HepG2 (cell line): ENCODE measurements around the gene KLF5. TPM values are rescaled to one million over a fixed set of nuclear protein-coding genes. Genes with fewer than 3 reads are reported as not detected.

ENCODE experiments used
- ATAC-seq: fragments of 200-7000 bp; cut with Tn5 transposase; 3 replicates; pipeline ENCODE4 v1.9.1; 2020; ENCODE audit warnings: mild to moderate bottlenecking, moderate library complexity
- BruUV-seq: library from RNA; stranded (reverse); fragments of 400-500 nt; replicated peaks from 2 replicates; lab custom pipeline; 2021; lab: Mats Ljungman, UMichigan
- CTCF ChIA-PET: fragments of 300-600 bp; formaldehyde crosslinking; extraction: SDS; loops from one replicate; lab custom pipeline; 2021; ENCODE audit warnings: low total read pairs, inconsistent platforms, low intra/inter-chr PET ratio; lab: Yijun Ruan, JAX
- POLR2A ChIA-PET: fragments of 350-600 bp; sonication (Branson Sonifier 250); formaldehyde crosslinking; loops from one replicate; lab custom pipeline; 2020; ENCODE audit warnings: antibody characterized with exemption, inconsistent platforms; lab: Yijun Ruan, JAX
- DNase-seq: peaks from one replicate; pipeline ENCODE4 v3.0.0-alpha.2; 2015; ENCODE audit warnings: low spot score
- FAIRE-seq: peaks from 3 replicates; lab custom pipeline; 2011; peaks lifted over from hg19 to GRCh38; lab: Jason Lieb, UNC
- H2AFZ ChIP-seq: one replicate; pipeline ENCODE4 v1.6.1; 2011; ENCODE audit warnings: low read length, inconsistent platforms
- H3K27ac ChIP-seq: fragments of 300-600 bp; 3 replicates; pipeline ENCODE4 v1.8.0; 2011; ENCODE audit warnings: mixed run types, mild to moderate bottlenecking, mixed read lengths, low read length, inconsistent platforms; ENCODE audit not compliant: insufficient read depth; ENCODE audit errors: extremely low read length
- H3K27me3 ChIP-seq, 2 experiments: fragments of 200-600 bp in 1 of 2; 2 replicates in 1 of 2; 3 replicates in 1 of 2; pipeline versions ENCODE4 v1.6.0 to v1.8.0; 2011; ENCODE audit warnings: low read length in 2 of 2, mild to moderate bottlenecking in 2 of 2, moderate library complexity in 2 of 2, inconsistent platforms in 1 of 2; ENCODE audit not compliant: insufficient read depth in 2 of 2, control insufficient read depth in 1 of 2
- H3K36me3 ChIP-seq, 2 experiments: fragments of 200-600 bp in 1 of 2; replicated peaks in 1 of 2; 2 replicates in 1 of 2; 3 replicates in 1 of 2; pipeline versions ENCODE4 v1.5.1 to v1.8.0; 2011; ENCODE audit warnings: low read length in 2 of 2, inconsistent platforms in 1 of 2; ENCODE audit not compliant: insufficient read depth in 2 of 2, control insufficient read depth in 1 of 2
- H3K4me1 ChIP-seq: 2 replicates; pipeline ENCODE4 v1.5.1; 2012; ENCODE audit warnings: low read length, inconsistent platforms; ENCODE audit not compliant: insufficient read depth
- H3K4me2 ChIP-seq: 2 replicates; pipeline ENCODE4 v1.6.0; 2011; ENCODE audit warnings: low read depth, low read length, inconsistent platforms
- H3K4me3 ChIP-seq, 3 experiments: fragments of 200-600 bp in 1 of 3; sonication (generic), shearing (Covaris generic) in 1 of 3; replicated peaks in 1 of 3; 2 replicates each; pipeline ENCODE4 v1.5.1; 2011 to 2016; ENCODE audit warnings: low read length in 3 of 3, inconsistent platforms in 2 of 3, low read depth in 2 of 3, mild to moderate bottlenecking in 2 of 3, control low read depth in 1 of 3, mixed read lengths in 1 of 3; ENCODE audit not compliant: insufficient read depth in 1 of 3
- H3K79me2 ChIP-seq: one replicate; pipeline ENCODE4 v1.6.1; 2011; ENCODE audit warnings: low read length, inconsistent platforms; ENCODE audit not compliant: insufficient read depth
- H3K9ac ChIP-seq: 2 replicates; pipeline ENCODE4 v1.6.0; 2011; ENCODE audit warnings: mild to moderate bottlenecking, low read depth, low read length, inconsistent platforms; ENCODE audit not compliant: insufficient read depth
- H3K9me3 ChIP-seq: 2 replicates; pipeline ENCODE4 v1.5.1; 2012; ENCODE audit warnings: mild to moderate bottlenecking, low read length
- H4K20me1 ChIP-seq: 2 replicates; pipeline ENCODE4 v1.6.0; 2011; ENCODE audit warnings: inconsistent platforms, mild to moderate bottlenecking, low read length, moderate library complexity; ENCODE audit not compliant: insufficient read depth
- ATF2 ChIP-seq: sonication (generic); formaldehyde crosslinking; IDR thresholded peaks from 2 replicates; pipeline ENCODE4 v1.4.0; 2020; ENCODE audit warnings: missing genetic modification reagents
- ATF4 ChIP-seq, 2 experiments: fragments of 450-650 bp in 1 of 2; sonication (generic) in 1 of 2; formaldehyde crosslinking; IDR thresholded peaks; 2 replicates each; pipeline versions ENCODE4 v1.5.0 to v1.8.0; 2020 to 2022; ENCODE audit warnings: mild to moderate bottlenecking in 1 of 2, missing genetic modification reagents in 1 of 2
- ELF3 ChIP-seq: IDR thresholded peaks from 2 replicates; pipeline ENCODE4 v1.6.1; 2016; ENCODE audit warnings: missing genetic modification reagents, missing compliant biosample characterization
- FOSL1 ChIP-seq: sonication (generic); formaldehyde crosslinking; IDR thresholded peaks from 2 replicates; pipeline ENCODE4 v1.9.0; 2021; ENCODE audit warnings: missing genetic modification reagents, borderline replicate concordance
- LCORL ChIP-seq, 2 experiments: fragments of 450-650 bp in 1 of 2; sonication (generic) in 1 of 2; formaldehyde crosslinking in 1 of 2; IDR thresholded peaks; 2 replicates each; pipeline versions ENCODE4 v1.5.0 to v1.6.1; 2017 to 2020; ENCODE audit warnings: antibody characterized with exemption in 1 of 2, missing genetic modification reagents in 1 of 2
- MLXIP ChIP-seq: sonication (generic); formaldehyde crosslinking; IDR thresholded peaks from 2 replicates; pipeline ENCODE4 v1.9.0; 2021; ENCODE audit warnings: missing genetic modification reagents, borderline replicate concordance
- RERE ChIP-seq: IDR thresholded peaks from 2 replicates; pipeline ENCODE4 v1.6.1; 2016; ENCODE audit warnings: low read depth, missing genetic modification reagents, missing compliant biosample characterization
- SALL2 ChIP-seq: sonication (generic); formaldehyde crosslinking; IDR thresholded peaks from 2 replicates; pipeline ENCODE4 v1.8.1; 2023; ENCODE audit warnings: mild to moderate bottlenecking, missing genetic modification reagents, inconsistent platforms
- WGBS: methylation state at CpG from one replicate; pipeline ENCODE4 v1.1.6; 2017; ENCODE audit warnings: low lambda C conversion rate; 5-methylcytosine and 5-hydroxymethylcytosine counted together
- in situ Hi-C: cut with HindIII; loops from 2 replicates; pipeline ENCODE4 v1.10.0; 2017; ENCODE audit warnings: low pct_unique_long_range_greater_than_20kb; ENCODE audit not compliant: extremely low pct_ligation_motif_present
- intact Hi-C: fragments of 100-400 bp; cut with micrococcal nuclease; formaldehyde crosslinking; loops from one replicate; pipeline ENCODE4 v1.10.0; 2022; ENCODE audit not compliant: unreplicated experiment
- polyA plus RNA-seq, 8 experiments: library from polyadenylated mRNA; depleted of rRNA in 3 of 8; stranded (reverse) in 7 of 8; unstranded in 1 of 8; fragments of >200 nt; fragmentation: Illumina TruSeq in 4 of 8; extraction: Trizol in 4 of 8; gene quantifications; 2 replicates each; pipeline versions ENCODE4 v1.2.1 to v1.2.3, GENCODE V29; 2011 to 2016; ENCODE audit warnings: low read depth in 4 of 8, missing spikeins in 1 of 8, mixed read lengths in 1 of 8; ENCODE audit not compliant: insufficient read depth in 1 of 8
- total RNA-seq, 5 experiments: library from RNA; depleted of rRNA; stranded (reverse); fragments of >200 nt; fragmentation: Illumina TruSeq; extraction: Trizol; gene quantifications; 2 replicates each; pipeline ENCODE4 v1.2.3, GENCODE V29; 2016; ENCODE audit warnings: low read depth in 1 of 5

KLF5 gene
- total and polyA plus RNA-seq, 2 of the 13 experiments (the other 11 are each of a cell fraction or from before 2014, with no cell fraction given), result 1.7 to 9.2 TPM

- Histone ChIP-seq H3K4me2 (no peak overlapping the region), H3K79me2 (no peaks in the 10 kb centered on the region), H3K9ac (no peak overlapping the region), H3K27ac (no peak overlapping the region), H2AFZ (no peak overlapping the region), H3K27me3 (no peaks in the 10 kb centered on the region), H3K4me3 (no peak overlapping the region), H4K20me1 (no peaks in the 10 kb centered on the region), H3K36me3 (peaks cover 3 to 7% of the 10 kb centered on the region in 2 experiments; a peak in 3 of 5 replicates), H3K4me1 (peaks cover 17% of the 10 kb centered on the region), H3K9me3 (no peaks in the 10 kb centered on the region)
- no TSS peak for BruUV-seq
- 97% methylated on average over 7 of the region's 7 CpGs for WGBS
- DNase-seq (no peak), ATAC-seq (no peak), FAIRE-seq (no peak)
- in situ Hi-C loops (loop anchor here (25.0 kb wide), 1 partner anchor 346 kb away; no protein-coding TSS in a partner anchor), intact Hi-C loops (no loop called here)
- POLR2A ChIA-PET, result no interaction called here
- CTCF ChIA-PET, result no interaction called here
- TF ChIP-seq SALL2 (CRISPR knock-in tag), result no peak
- TF ChIP-seq ATF2, result no peak
- no peak for TF ChIP-seq MLXIP (CRISPR knock-in tag)
- TF ChIP-seq FOSL1, result no peak
- no peak for TF ChIP-seq ELF3
- no peak for TF ChIP-seq RERE (CRISPR knock-in tag)
- TF ChIP-seq LCORL (IDR thresholded peaks at IDR 0.05), result no peak
- no peak for TF ChIP-seq LCORL (CRISPR knock-in tag; IDR thresholded peaks at IDR 0.05)
- TF ChIP-seq ATF4 (CRISPR knock-in tag; IDR thresholded peaks at IDR 0.05), result no peak
Measured at GRCh38 chr13:73065665-73066340, 7.0 kb downstream of the KLF5 start.
